ENCODE data around the gene ATP10B. TPM values are rescaled to one million over a fixed set of nuclear protein-coding genes. Genes with fewer than 3 reads are reported as not detected.

Gene ATP10B
- total RNA-seq, 2 experiments from 2014 or later, result not detected

GRCh38 chr5:160646033-160646432 is 206.0 kb downstream of the ATP10B start:
- ChIA-PET POLR2A (no interaction called here), CTCF (no interaction called here)
- Mint-ChIP-seq H3K36me3 (ENCODE audit: low read depth) (no peaks in the 10 kb centered on the region), H3K4me3 (no peak overlapping the region), H3K4me1 (no peaks in the 10 kb centered on the region), H3K27ac (no peak overlapping the region), H3K9me3 (no peaks in the 10 kb centered on the region), H3K27me3 (no peaks in the 10 kb centered on the region)
- DNase-seq, result no peak

GRCh38 chr5:160643616-160644240 is 208.3 kb downstream of the ATP10B start:
- DNase-seq, result no peak
- POLR2A ChIA-PET, result no interaction called here
- Mint-ChIP-seq H3K9me3 (no peaks in the 10 kb centered on the region), H3K4me3 (no peak overlapping the region), H3K36me3 (ENCODE audit: low read depth) (no peaks in the 10 kb centered on the region), H3K27ac (no peak overlapping the region), H3K4me1 (no peaks in the 10 kb centered on the region), H3K27me3 (no peaks in the 10 kb centered on the region)
- CTCF ChIA-PET, result no interaction called here

- ChIA-PET POLR2A (no interaction called here), CTCF (no interaction called here)
- H3K4me3 Mint-ChIP-seq, result no peak overlapping the region
- DNase-seq, result no peak
- H3K9me3 Mint-ChIP-seq, result no peaks in the 10 kb centered on the region
- no peaks in the 10 kb centered on the region for H3K4me1 Mint-ChIP-seq
- no peak overlapping the region for H3K27ac Mint-ChIP-seq
- peaks cover 2% of the 10 kb centered on the region for H3K27me3 Mint-ChIP-seq
- no peaks in the 10 kb centered on the region for H3K36me3 Mint-ChIP-seq (ENCODE audit: low read depth)
These were observed 210.6 kb downstream of the ATP10B start for GRCh38 chr5:160641405-160641804.

GRCh38 chr5:160640406-160640805 is 211.6 kb downstream of the ATP10B start:
- peaks cover 2% of the 10 kb centered on the region for H3K27me3 Mint-ChIP-seq
- CTCF ChIA-PET, result interaction anchor here (1.6 kb wide), 1 partner anchor 202 kb away, joined by 4 read pairs; no protein-coding TSS in a partner anchor
- no peak overlapping the region for H3K27ac Mint-ChIP-seq

GRCh38 chr5:160638161-160638742 is 213.8 kb downstream of the ATP10B start:
- POLR2A ChIA-PET, result no interaction called here
- Mint-ChIP-seq H3K36me3 (ENCODE audit: low read depth) (no peaks in the 10 kb centered on the region), H3K27ac (no peak overlapping the region)

More at GRCh38 chr5:160640406-160640805, 211.6 kb downstream of the ATP10B start:
- Mint-ChIP-seq H3K4me3 (no peak overlapping the region), H3K4me1 (no peaks in the 10 kb centered on the region), H3K9me3 (no peaks in the 10 kb centered on the region), H3K36me3 (ENCODE audit: low read depth) (no peaks in the 10 kb centered on the region)
- DNase-seq, result no peak
- POLR2A ChIA-PET, result no interaction called here

GRCh38 chr5:160637357-160638090 is 214.5 kb downstream of the ATP10B start:
- Mint-ChIP-seq H3K4me1 (no peaks in the 10 kb centered on the region), H3K4me3 (no peak overlapping the region), H3K36me3 (ENCODE audit: low read depth) (no peaks in the 10 kb centered on the region), H3K27me3 (peaks cover 4% of the 10 kb centered on the region), H3K9me3 (no peaks in the 10 kb centered on the region), H3K27ac (no peak overlapping the region)
- no peak for DNase-seq
- ChIA-PET POLR2A (no interaction called here), CTCF (no interaction called here)

More at GRCh38 chr5:160638161-160638742, 213.8 kb downstream of the ATP10B start:
- Mint-ChIP-seq H3K4me3 (no peak overlapping the region), H3K27me3 (peaks cover 3% of the 10 kb centered on the region), H3K9me3 (no peaks in the 10 kb centered on the region), H3K4me1 (no peaks in the 10 kb centered on the region)
- CTCF ChIA-PET, result no interaction called here
- DNase-seq, result no peak

- ChIA-PET POLR2A (no interaction called here), CTCF (no interaction called here)
- H3K36me3 Mint-ChIP-seq (ENCODE audit: low read depth), result no peaks in the 10 kb centered on the region
- H3K9me3 Mint-ChIP-seq, result no peaks in the 10 kb centered on the region
- H3K27me3 Mint-ChIP-seq, result peaks cover 4% of the 10 kb centered on the region
- DNase-seq, result no peak
- H3K4me3 Mint-ChIP-seq, result no peak overlapping the region
- no peak overlapping the region for H3K27ac Mint-ChIP-seq
- H3K4me1 Mint-ChIP-seq, result no peaks in the 10 kb centered on the region
These were observed 216.3 kb downstream of the ATP10B start for GRCh38 chr5:160635663-160636062.

GRCh38 chr5:160635046-160635445 is 217.0 kb downstream of the ATP10B start:
- POLR2A ChIA-PET, result no interaction called here
- CTCF ChIA-PET, result no interaction called here
- H3K4me1 Mint-ChIP-seq, result no peaks in the 10 kb centered on the region
- no peaks in the 10 kb centered on the region for H3K9me3 Mint-ChIP-seq
- no peaks in the 10 kb centered on the region for H3K36me3 Mint-ChIP-seq (ENCODE audit: low read depth)
- no peak for DNase-seq
- H3K4me3 Mint-ChIP-seq, result no peak overlapping the region
- peaks cover 4% of the 10 kb centered on the region for H3K27me3 Mint-ChIP-seq
- H3K27ac Mint-ChIP-seq, result no peak overlapping the region

- no peak for DNase-seq
- H3K36me3 Mint-ChIP-seq (ENCODE audit: low read depth), result no peaks in the 10 kb centered on the region
- no peak overlapping the region for H3K4me3 Mint-ChIP-seq
- no peaks in the 10 kb centered on the region for H3K9me3 Mint-ChIP-seq
- H3K4me1 Mint-ChIP-seq, result no peaks in the 10 kb centered on the region
- H3K27me3 Mint-ChIP-seq, result peaks cover 24% of the 10 kb centered on the region
- ChIA-PET CTCF (interaction anchor here (1.2 kb wide), 1 partner anchor 191 kb away, joined by 5 read pairs; no protein-coding TSS in a partner anchor), POLR2A (no interaction called here)
- H3K27ac Mint-ChIP-seq, result no peak overlapping the region
These were observed 223.0 kb downstream of the ATP10B start for GRCh38 chr5:160629003-160629402.

GRCh38 chr5:160628619-160628968 is 223.4 kb downstream of the ATP10B start:
- CTCF ChIA-PET, result no interaction called here
- Mint-ChIP-seq H3K4me3 (no peak overlapping the region), H3K4me1 (no peaks in the 10 kb centered on the region), H3K27me3 (peaks cover 24% of the 10 kb centered on the region), H3K9me3 (no peaks in the 10 kb centered on the region), H3K36me3 (ENCODE audit: low read depth) (no peaks in the 10 kb centered on the region), H3K27ac (no peak overlapping the region)
- POLR2A ChIA-PET, result no interaction called here
- DNase-seq, result no peak

- Mint-ChIP-seq H3K9me3 (no peaks in the 10 kb centered on the region), H3K4me3 (no peak overlapping the region), H3K4me1 (no peaks in the 10 kb centered on the region), H3K36me3 (ENCODE audit: low read depth) (no peaks in the 10 kb centered on the region), H3K27ac (no peak overlapping the region), H3K27me3 (peaks cover 22% of the 10 kb centered on the region)
- ChIA-PET POLR2A (no interaction called here), CTCF (no interaction called here)
- DNase-seq, result no peak
These were observed 223.9 kb downstream of the ATP10B start for GRCh38 chr5:160627921-160628618.

- Mint-ChIP-seq H3K9me3 (no peaks in the 10 kb centered on the region), H3K27me3 (peaks cover 27% of the 10 kb centered on the region)
These were observed 225.7 kb downstream of the ATP10B start for GRCh38 chr5:160626322-160626721.

GRCh38 chr5:160621526-160621925 is 230.5 kb downstream of the ATP10B start:
- ChIA-PET POLR2A (no interaction called here), CTCF (no interaction called here)
- H3K36me3 Mint-ChIP-seq (ENCODE audit: low read depth), result no peaks in the 10 kb centered on the region
- no peak for DNase-seq
- peaks cover 10% of the 10 kb centered on the region for H3K27me3 Mint-ChIP-seq
- H3K27ac Mint-ChIP-seq, result no peak overlapping the region
- H3K9me3 Mint-ChIP-seq, result no peaks in the 10 kb centered on the region
- H3K4me3 Mint-ChIP-seq, result no peak overlapping the region
- no peaks in the 10 kb centered on the region for H3K4me1 Mint-ChIP-seq

More at GRCh38 chr5:160626322-160626721, 225.7 kb downstream of the ATP10B start:
- DNase-seq, result no peak
- Mint-ChIP-seq H3K36me3 (ENCODE audit: low read depth) (no peaks in the 10 kb centered on the region), H3K4me3 (no peak overlapping the region), H3K4me1 (no peaks in the 10 kb centered on the region), H3K27ac (no peak overlapping the region)
- ChIA-PET POLR2A (no interaction called here), CTCF (no interaction called here)

All from activated CD4-positive, alpha-beta memory T cell treated with anti-CD3 and anti-CD28 coated beads, Interleukin-2, amount 10 ng/mL, durations not matched to agents 7 days and 5 days (primary cell).